ENCODE data around the gene ZDHHC9. TPM values are rescaled to one million over a fixed set of nuclear protein-coding genes. Genes with fewer than 3 reads are reported as not detected.

ZDHHC9 gene
- total RNA-seq, 1 donor from 2014 or later, result 33.1 TPM

DNA sequence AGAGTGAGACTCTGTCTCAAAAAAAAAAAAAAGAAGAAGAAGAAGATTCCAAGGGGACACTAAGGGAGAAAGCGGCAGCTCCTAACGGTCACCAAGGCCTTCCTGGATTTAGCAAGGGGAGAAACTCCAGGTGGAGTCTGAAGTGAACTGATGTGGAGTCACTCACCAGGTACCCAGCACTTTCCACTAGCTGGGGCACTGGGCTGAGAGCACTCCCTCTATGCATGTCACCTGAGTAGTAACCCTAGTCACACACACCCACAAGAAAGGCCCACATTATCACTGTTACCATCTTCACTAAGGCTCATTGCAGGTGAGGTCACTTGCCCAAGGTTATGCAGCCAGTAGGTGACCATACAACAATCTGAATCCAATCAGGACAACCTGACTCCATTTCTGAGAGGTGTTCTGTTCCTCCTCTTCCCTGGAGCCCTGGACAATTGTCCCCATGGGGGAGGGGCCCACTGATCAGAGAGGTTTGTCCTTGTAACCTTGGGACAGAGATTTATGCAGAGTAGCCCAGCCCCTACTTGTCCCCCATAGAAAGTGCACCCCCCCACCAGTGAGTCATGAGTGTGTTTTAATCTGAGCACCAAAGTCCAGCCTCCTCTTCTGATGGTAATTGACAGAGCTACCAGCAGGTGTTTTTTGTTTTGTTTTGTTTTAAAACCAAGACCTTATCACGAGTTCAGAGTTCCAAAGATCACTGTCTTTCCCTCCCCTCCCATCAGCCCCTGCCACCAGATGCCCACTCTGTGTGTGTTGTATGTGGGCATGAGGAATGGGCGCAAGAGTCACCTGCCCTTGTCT is 69.8 kb downstream of the ZDHHC9 start:
- Histone ChIP-seq H2AFZ (replicated peaks) (no peak overlapping the region), H3K27ac (no peak overlapping the region), H4K20me1 (ENCODE audit: low read depth) (no peaks in the 10 kb centered on the region), H3K36me3 (no peaks in the 10 kb centered on the region), H3K27me3 (no peaks in the 10 kb centered on the region), H3K9me3 (ENCODE audit: low read depth) (no peaks in the 10 kb centered on the region), H3K9ac (no peak overlapping the region), H3K4me2 (no peak overlapping the region), H3K4me3 (no peak overlapping the region), H3K4me1 (no peaks in the 10 kb centered on the region), H3F3A (ENCODE audit: low read depth) (no peaks in the 10 kb centered on the region), H3K79me2 (ENCODE audit: low read depth) (no peaks in the 10 kb centered on the region)
- peaks cover 20% of the 10 kb centered on the region for H3K4me1 Mint-ChIP-seq
- H3K27me3 Mint-ChIP-seq (ENCODE audit: insufficient read depth, low read depth), result no peaks in the 10 kb centered on the region
- H3K27ac Mint-ChIP-seq, result peak overlapping the region; percentile 63
- no peak overlapping the region for H3K4me3 Mint-ChIP-seq
- DNase-seq (ENCODE audit: low spot score), result peak; percentile 5
- no peaks in the 10 kb centered on the region for H3K9me3 Mint-ChIP-seq
- H3K36me3 Mint-ChIP-seq, result no peaks in the 10 kb centered on the region
- TF ChIP-seq, protein P1, sequence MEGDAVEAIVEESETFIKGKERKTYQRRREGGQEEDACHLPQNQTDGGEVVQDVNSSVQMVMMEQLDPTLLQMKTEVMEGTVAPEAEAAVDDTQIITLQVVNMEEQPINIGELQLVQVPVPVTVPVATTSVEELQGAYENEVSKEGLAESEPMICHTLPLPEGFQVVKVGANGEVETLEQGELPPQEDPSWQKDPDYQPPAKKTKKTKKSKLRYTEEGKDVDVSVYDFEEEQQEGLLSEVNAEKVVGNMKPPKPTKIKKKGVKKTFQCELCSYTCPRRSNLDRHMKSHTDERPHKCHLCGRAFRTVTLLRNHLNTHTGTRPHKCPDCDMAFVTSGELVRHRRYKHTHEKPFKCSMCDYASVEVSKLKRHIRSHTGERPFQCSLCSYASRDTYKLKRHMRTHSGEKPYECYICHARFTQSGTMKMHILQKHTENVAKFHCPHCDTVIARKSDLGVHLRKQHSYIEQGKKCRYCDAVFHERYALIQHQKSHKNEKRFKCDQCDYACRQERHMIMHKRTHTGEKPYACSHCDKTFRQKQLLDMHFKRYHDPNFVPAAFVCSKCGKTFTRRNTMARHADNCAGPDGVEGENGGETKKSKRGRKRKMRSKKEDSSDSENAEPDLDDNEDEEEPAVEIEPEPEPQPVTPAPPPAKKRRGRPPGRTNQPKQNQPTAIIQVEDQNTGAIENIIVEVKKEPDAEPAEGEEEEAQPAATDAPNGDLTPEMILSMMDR (IDR thresholded peaks at IDR 0.05), result no peak
- TF ChIP-seq EZH2 (IDR thresholded peaks at IDR 0.05), result no peak
- TF ChIP-seq EZH2phosphoT487 (IDR thresholded peaks at IDR 0.05), result no peak

DNA sequence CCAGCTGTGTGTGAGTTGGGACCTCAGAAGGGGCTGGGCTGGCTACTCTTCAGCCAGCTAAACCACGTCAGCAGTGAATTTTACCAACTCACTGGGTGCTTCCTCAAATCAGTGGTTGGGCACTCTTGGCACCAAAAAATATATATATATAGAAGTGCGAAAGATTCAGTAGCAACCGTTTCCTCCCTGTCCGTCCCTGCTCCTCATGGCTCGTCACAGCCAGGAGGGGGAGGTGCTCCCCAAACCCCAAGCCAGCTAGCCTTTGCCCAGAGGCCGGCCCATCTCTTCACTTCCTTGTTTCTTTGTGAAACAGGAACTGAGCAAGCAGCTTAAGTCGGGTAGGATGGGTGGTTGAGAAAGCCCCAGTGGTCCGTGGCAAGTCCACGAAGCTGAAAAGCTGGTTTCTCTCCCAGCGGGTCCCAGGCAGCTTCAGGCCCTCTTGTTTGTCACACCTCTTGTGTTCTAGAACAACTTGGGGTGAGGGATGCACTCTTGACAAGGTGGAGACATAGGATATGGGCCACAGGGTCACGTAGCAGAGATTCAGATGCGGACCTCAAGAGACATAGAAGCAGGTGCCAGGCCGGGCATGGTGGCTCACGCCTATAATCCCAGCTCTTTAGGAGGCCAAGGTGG is 70.8 kb downstream of the ZDHHC9 start:
- Histone ChIP-seq H4K20me1 (ENCODE audit: low read depth) (no peaks in the 10 kb centered on the region), H3K9me3 (ENCODE audit: low read depth) (no peaks in the 10 kb centered on the region), H3K9ac (no peak overlapping the region), H3K4me3 (no peak overlapping the region), H3K36me3 (no peaks in the 10 kb centered on the region), H3K27ac (no peak overlapping the region), H3K27me3 (no peaks in the 10 kb centered on the region), H3K4me2 (no peak overlapping the region), H3K79me2 (ENCODE audit: low read depth) (no peaks in the 10 kb centered on the region), H3K4me1 (no peaks in the 10 kb centered on the region), H3F3A (ENCODE audit: low read depth) (no peaks in the 10 kb centered on the region), H2AFZ (replicated peaks) (no peak overlapping the region)
- Mint-ChIP-seq H3K27me3 (ENCODE audit: insufficient read depth, low read depth) (peaks cover 3% of the 10 kb centered on the region), H3K36me3 (no peaks in the 10 kb centered on the region), H3K4me1 (peaks cover 20% of the 10 kb centered on the region), H3K27ac (peak overlapping the region; percentile 66), H3K9me3 (no peaks in the 10 kb centered on the region), H3K4me3 (no peak overlapping the region)
- TF ChIP-seq, protein P1 (IDR thresholded peaks at IDR 0.05), result no peak
- TF ChIP-seq EZH2 (IDR thresholded peaks at IDR 0.05), result no peak
- TF ChIP-seq EZH2phosphoT487 (IDR thresholded peaks at IDR 0.05), result no peak
- DNase-seq (ENCODE audit: low spot score), result no peak

DNA sequence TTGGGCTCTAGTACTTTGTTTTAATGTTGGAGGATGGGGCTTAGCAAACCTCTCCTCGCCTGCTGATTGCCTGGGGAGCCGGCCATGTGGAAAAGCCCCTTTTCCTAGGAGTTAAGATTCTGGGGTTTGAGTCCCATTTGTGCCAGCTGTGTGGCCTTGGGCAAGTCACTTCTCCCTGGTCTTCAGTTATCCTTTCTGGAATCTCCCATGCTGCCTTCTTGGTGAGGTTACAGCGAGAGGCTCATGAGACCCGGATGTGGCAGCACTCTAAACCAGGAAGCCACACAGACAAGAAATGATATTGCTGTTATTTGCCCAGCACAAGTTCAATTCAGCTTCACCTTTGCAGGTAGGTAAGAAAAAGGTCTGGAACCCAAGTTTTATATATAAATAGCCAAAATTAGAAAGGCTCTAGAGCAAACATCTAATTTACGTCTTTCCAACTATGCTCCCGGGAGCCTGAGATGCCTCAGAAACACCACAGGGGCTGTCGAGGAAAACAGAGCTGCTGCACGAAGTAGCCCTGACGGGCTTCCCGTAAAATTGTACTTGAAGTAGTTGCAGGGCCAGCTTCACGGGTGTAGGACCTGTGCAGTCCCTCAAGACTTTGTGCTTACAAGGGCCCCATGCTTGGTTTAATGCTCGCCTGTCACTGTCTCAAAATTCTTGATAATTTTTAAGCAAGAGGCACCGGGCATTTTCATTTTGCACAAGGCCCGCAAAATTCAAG is 72.3 kb downstream of the ZDHHC9 start:
- H3K36me3 ChIP-seq, result no peaks in the 10 kb centered on the region
- no peak overlapping the region for H2AFZ ChIP-seq (replicated peaks)
- no peaks in the 10 kb centered on the region for H3K79me2 ChIP-seq (ENCODE audit: low read depth)
- no peak overlapping the region for H3K4me3 ChIP-seq
- H3K9ac ChIP-seq, result no peak overlapping the region
- H3K27me3 ChIP-seq, result no peaks in the 10 kb centered on the region
- no peak overlapping the region for H3K27ac ChIP-seq
- Mint-ChIP-seq H3K27ac (no peak overlapping the region), H3K4me1 (peaks cover 13% of the 10 kb centered on the region), H3K27me3 (ENCODE audit: insufficient read depth, low read depth) (peaks cover 3% of the 10 kb centered on the region), H3K9me3 (peaks cover 2% of the 10 kb centered on the region), H3K36me3 (no peaks in the 10 kb centered on the region), H3K4me3 (no peak overlapping the region)
- H3K4me2 ChIP-seq, result no peak overlapping the region
- TF ChIP-seq, protein P1 (IDR thresholded peaks at IDR 0.05), result no peak
- TF ChIP-seq EZH2 (IDR thresholded peaks at IDR 0.05), result no peak
- TF ChIP-seq EZH2phosphoT487 (IDR thresholded peaks at IDR 0.05), result no peak
- H3K4me1 ChIP-seq, result no peaks in the 10 kb centered on the region
- no peaks in the 10 kb centered on the region for H3F3A ChIP-seq (ENCODE audit: low read depth)
- DNase-seq (ENCODE audit: low spot score), result no peak
- no peaks in the 10 kb centered on the region for H3K9me3 ChIP-seq (ENCODE audit: low read depth)
- H4K20me1 ChIP-seq (ENCODE audit: low read depth), result no peaks in the 10 kb centered on the region

Measured in neural progenitor cell (in vitro differentiated cells).